T-helper 17 cell (primary cell): Measurements from ENCODE around the gene MAP3K5. TPM values are rescaled to one million over a fixed set of nuclear protein-coding genes. Genes with fewer than 3 reads are reported as not detected.

Experiments
- ATAC-seq: fragments of 150-1000 bp; cut with Tn5 transposase; 2 replicates; pipeline ENCODE4 v1.10.0; 2021; ENCODE audit warnings: mild to moderate bottlenecking, moderate library complexity
- DNase-seq, 3 donors: peaks; one replicate each; pipeline versions ENCODE4 v3.0.0 to v3.0.0-alpha.2; 2020 to 2021
- H3K9me3 ChIP-seq: one replicate; pipeline ENCODE4 v1.7.0; 2013; ENCODE audit warnings: low read length, mild to moderate bottlenecking; ENCODE audit not compliant: control insufficient read depth, poor library complexity, severe bottlenecking
- H3K27ac Mint-ChIP-seq: one replicate; pipeline ENCODE4 v1.8.0; 2022; ENCODE audit warnings: mild to moderate bottlenecking, moderate library complexity, mixed read lengths
- H3K27me3 Mint-ChIP-seq: one replicate; pipeline ENCODE4 v1.8.0; 2022; ENCODE audit warnings: mixed read lengths
- H3K36me3 Mint-ChIP-seq: one replicate; pipeline ENCODE4 v1.8.0; 2022; ENCODE audit warnings: low read depth, mixed read lengths
- H3K4me1 Mint-ChIP-seq: one replicate; pipeline ENCODE4 v1.8.0; 2022; ENCODE audit warnings: mild to moderate bottlenecking, mixed read lengths
- H3K4me3 Mint-ChIP-seq: one replicate; pipeline ENCODE4 v1.8.0; 2022; ENCODE audit warnings: mild to moderate bottlenecking, moderate library complexity, mixed read lengths
- total RNA-seq, 4 donors: library from RNA in 2 of 4; stranded (reverse) in 2 of 4; gene quantifications; one replicate each; pipeline ENCODE4 v1.2.3 and lab custom pipeline; 2022 to 2026

The MAP3K5 gene
- total RNA-seq, 2 donors from 2014 or later: 35.6 to 40.3 TPM

DNA sequence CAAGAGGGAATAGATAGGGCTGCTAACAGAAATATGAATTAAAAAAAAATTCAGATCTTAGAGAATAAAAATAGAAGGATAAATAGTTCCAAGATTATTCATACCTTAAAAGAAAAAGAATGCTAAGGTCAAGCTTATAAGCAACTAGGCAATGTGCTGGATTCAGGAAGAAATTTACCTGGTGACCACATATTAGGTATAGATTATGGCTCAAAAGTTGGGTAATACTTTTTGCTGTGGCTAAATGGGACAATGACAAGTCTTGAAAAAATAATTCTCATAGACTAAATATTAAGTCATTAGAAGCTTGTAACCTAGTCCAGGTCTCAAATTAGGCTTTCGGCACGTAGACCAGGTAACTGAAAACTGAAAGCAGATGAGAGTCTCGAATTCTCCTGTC is 17.2 kb downstream of the MAP3K5 start:
- H3K27ac Mint-ChIP-seq: peak overlapping the region; percentile 1

DNA sequence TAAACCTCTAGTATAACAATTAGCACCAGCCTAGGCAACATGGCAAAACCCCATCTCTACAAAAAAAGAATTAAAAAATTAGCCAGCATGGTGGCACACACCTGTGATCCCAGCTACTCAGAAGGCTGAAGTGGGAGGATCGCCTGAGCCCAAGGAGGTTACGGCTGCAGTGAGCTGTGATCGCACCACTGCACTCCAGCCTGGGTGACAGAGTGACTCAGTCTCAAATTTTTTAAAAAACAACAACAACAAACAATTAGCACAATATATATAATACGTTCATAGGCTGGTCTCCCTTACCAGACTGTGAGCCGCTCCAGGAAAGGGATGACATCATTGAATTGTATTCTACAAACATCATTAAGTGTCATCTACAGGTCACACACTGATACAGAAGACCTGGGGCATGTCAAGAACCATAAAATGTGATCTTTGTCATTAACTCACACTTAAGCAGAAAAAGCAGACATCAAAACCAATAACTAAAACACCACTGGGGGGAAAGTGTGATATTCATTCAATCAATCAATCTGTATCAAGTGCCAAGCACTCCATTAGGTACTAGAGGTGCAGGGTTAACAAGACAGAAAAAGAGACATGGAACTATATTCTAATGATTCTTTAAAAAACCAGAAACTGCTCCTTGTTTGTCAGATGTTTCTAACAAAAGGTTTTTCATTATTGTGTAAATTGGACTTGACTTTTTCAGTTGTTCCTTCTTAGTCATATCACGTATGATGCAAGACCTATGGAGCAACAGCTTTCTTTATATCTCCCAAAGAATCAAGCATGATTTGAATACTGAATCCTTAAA is 17.8 kb downstream of the MAP3K5 start:
- no peak for DNase-seq
- Mint-ChIP-seq H3K4me3 (peak overlapping the region; percentile 49), H3K27me3 (no peaks in the 10 kb centered on the region), H3K4me1 (peaks cover 37% of the 10 kb centered on the region), H3K27ac (peak overlapping the region; percentile 1), H3K36me3 (no peaks in the 10 kb centered on the region)
- no peaks in the 10 kb centered on the region for H3K9me3 ChIP-seq
- no peak for ATAC-seq

More for the DNA sequence above, 17.2 kb downstream of the MAP3K5 start:
- ATAC-seq (no peak), DNase-seq (no peak)
- Mint-ChIP-seq H3K4me3 (peak overlapping the region; percentile 49), H3K4me1 (peaks cover 40% of the 10 kb centered on the region), H3K27me3 (no peaks in the 10 kb centered on the region), H3K36me3 (no peaks in the 10 kb centered on the region)
- no peaks in the 10 kb centered on the region for H3K9me3 ChIP-seq

DNA sequence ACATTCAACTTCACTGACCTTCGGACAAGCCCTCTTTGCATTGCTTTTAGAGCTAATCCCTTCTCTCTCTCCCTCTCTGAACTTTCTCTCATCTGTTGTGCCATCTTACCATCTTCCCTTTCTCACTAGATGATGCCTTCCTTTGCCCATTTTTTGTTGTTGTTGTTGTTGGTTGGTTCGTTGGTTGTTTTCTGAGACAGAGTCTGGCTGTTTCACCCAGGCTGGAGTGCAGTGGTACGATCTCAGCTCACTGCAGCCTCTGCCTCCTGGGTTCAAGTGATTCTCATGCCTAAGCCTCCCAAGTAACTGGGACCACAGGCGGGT is 18.8 kb downstream of the MAP3K5 start:
- no peaks in the 10 kb centered on the region for H3K9me3 ChIP-seq
- Mint-ChIP-seq H3K36me3 (no peaks in the 10 kb centered on the region), H3K4me3 (peak overlapping the region; percentile 13), H3K27ac (peak overlapping the region; percentile 88), H3K27me3 (no peaks in the 10 kb centered on the region), H3K4me1 (peaks cover 42% of the 10 kb centered on the region)
- DNase-seq (no peak), ATAC-seq (no peak)

DNA sequence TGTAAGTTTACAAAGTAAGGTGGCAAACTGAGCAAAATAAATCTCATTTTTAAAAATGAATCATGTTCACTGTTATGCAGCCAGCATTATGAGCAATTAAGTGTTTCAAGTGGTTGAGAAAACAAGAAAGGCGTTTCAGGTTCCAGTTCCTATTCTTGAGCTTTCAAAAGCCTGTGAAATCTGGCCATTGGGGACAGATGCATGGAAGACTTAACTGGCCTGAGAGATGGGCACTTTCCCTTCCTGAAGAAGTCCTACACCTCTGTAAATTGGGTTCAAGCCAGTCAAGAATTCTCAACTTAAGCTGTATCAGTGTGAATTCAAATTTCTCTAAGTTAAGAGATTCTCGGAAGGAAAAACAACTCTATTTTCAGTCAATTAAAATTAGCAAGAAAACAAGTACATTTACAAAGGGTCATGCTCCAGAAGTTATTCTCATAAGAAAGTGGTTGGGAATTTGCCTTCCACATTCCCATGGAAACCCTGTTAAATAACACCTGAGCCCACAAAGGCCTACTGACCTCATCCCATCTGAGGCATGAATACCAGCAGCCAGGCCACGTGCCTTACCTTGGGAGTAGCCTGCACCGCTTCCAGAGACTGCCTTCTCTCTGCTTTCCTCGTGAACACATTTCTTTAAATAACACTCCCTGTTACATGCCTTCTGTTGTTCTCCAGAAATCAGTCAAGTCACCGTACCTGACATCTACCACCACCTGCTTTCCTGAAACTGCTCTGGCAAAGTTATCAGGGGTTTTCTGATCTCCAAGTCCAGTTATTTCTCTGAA is 19.4 kb downstream of the MAP3K5 start:
- DNase-seq: no peak
- peak overlapping the region; percentile 13 for H3K4me3 Mint-ChIP-seq
- peak overlapping the region; percentile 88 for H3K27ac Mint-ChIP-seq
- H3K9me3 ChIP-seq: no peaks in the 10 kb centered on the region
- peaks cover 46% of the 10 kb centered on the region for H3K4me1 Mint-ChIP-seq
- no peaks in the 10 kb centered on the region for H3K27me3 Mint-ChIP-seq
- H3K36me3 Mint-ChIP-seq: no peaks in the 10 kb centered on the region
- no peak for ATAC-seq

DNA sequence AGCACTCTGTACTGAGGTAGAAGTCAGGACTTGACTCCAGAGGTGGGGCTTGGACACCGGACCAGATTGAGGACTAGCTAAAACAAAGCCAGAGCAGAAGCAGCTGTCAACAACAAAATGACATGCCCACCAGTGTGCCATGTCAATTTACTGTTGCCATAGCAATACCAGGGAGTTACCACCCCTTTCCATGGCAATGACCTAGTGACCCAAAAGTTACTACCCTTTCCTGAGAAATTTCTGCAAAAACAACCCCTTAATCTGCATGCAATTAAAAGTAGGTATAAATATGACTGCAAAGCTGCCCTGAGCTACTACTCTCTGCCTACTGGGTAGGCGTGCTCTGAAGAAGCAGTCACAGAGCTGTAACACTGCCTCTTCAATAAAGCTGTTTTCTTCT is 21.0 kb downstream of the MAP3K5 start:
- H3K4me1 Mint-ChIP-seq: peaks cover 54% of the 10 kb centered on the region
- DNase-seq: no peak
- ATAC-seq: peak; percentile 81

DNA sequence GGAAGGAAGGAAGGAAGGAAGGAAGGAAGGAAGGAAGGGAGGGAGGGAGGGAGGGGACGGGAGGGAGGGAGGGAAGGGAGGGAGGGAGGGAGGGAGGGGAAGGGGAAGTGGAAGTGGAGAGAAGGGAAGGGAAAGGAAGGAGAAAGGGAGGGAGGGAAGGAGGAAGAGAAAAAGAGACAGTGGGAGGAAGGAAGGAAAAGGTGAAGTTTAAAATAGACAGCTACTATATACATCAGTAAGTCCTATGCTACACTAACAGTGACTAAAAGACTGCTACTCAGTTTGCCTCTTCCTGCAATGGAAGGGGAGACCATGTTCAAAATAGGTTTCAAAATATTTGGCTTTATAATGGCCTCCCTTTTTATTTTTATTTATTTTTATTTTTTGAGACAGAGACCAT is 22.5 kb downstream of the MAP3K5 start:
- H3K27me3 Mint-ChIP-seq: no peaks in the 10 kb centered on the region
- no peaks in the 10 kb centered on the region for H3K36me3 Mint-ChIP-seq
- H3K27ac Mint-ChIP-seq: peak overlapping the region; percentile 69
- ATAC-seq (no peak), DNase-seq (no peak)
- no peak overlapping the region for H3K4me3 Mint-ChIP-seq
- no peaks in the 10 kb centered on the region for H3K9me3 ChIP-seq
- H3K4me1 Mint-ChIP-seq: peaks cover 53% of the 10 kb centered on the region

More for the DNA sequence above, 21.0 kb downstream of the MAP3K5 start:
- Mint-ChIP-seq H3K4me3 (peak overlapping the region; percentile 45), H3K27me3 (no peaks in the 10 kb centered on the region), H3K27ac (peak overlapping the region; percentile 88), H3K36me3 (no peaks in the 10 kb centered on the region)
- H3K9me3 ChIP-seq: no peaks in the 10 kb centered on the region

DNA sequence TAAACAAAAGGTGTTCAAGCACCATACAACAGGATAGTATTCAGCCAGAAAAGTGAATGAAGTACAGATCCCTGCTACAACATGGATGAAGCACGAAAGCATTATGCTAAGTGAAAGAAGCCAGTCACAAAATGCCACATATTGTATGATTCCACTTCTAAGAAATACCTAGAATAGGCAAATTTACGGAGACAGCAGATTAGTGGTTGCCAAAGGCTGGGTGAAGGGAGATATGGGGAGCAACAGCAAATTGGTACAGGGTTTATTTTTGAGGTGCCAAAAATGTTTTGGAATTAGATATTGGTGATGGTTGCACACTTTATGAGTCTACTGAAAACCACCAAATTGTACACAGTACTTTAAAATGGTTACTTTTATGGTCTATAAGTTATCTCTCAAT is 23.2 kb downstream of the MAP3K5 start:
- ATAC-seq (no peak), DNase-seq (no peak)
- Mint-ChIP-seq H3K36me3 (no peaks in the 10 kb centered on the region), H3K27me3 (no peaks in the 10 kb centered on the region), H3K4me1 (peaks cover 53% of the 10 kb centered on the region), H3K4me3 (no peak overlapping the region), H3K27ac (peak overlapping the region; percentile 69)
- H3K9me3 ChIP-seq: no peaks in the 10 kb centered on the region

DNA sequence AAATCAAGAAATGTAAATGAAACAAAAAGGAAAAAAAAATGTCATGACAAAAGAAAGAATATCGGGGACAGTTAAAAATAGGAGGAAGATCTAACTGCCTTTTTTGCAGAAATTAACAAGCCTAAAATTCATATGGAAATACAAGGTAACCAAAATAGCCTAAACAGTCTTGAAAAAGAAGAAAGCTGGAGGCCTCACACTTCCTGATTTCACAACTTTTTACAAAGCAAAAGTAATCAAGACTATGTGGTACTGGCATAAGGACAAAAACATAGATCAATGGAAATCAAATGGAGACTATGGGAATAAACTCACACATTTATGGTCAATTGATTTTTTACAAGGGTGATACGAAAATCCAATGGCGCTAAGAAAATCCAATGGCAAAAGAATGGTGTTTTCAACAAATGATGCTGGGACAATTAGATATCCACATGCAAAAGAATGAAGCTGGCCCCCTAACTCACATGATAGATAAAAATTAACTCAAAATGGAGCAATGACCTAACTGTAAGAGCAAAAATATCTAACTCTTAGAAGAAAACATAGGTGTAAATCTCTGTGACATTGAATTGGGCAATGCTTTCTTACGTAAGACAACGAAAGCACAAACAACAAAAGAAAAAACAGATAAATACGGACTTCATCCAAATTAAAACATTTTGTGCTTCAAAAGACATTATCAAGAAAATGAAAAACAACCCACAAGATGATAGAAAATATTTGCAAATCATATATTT is 24.5 kb downstream of the MAP3K5 start:
- H3K9me3 ChIP-seq: no peaks in the 10 kb centered on the region
- H3K27ac Mint-ChIP-seq: peak overlapping the region; percentile 90
- ATAC-seq: no peak
- peak overlapping the region; percentile 43 for H3K4me3 Mint-ChIP-seq
- H3K27me3 Mint-ChIP-seq: no peaks in the 10 kb centered on the region
- DNase-seq: no peak
- H3K36me3 Mint-ChIP-seq: no peaks in the 10 kb centered on the region
- H3K4me1 Mint-ChIP-seq: peaks cover 56% of the 10 kb centered on the region

DNA sequence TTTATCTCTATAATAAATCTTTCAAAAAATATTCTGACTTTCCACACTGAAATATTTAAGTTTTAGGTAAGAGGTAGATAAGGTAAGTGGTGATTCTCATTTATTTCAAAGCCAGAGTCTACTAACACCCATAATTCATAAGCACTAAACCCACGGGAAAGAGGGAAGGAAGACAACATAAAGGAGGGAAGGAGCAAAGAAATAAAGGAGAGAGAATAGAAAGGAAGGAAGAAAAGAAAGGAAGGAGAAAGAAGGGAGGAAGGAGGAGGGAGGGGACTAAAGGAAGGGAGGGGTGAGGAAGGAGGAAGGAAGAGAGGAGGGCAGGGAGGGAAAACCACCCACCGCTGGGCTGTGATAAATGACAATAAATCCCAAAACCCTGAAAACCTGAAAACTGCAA is 25.2 kb downstream of the MAP3K5 start:
- H3K27ac Mint-ChIP-seq: peak overlapping the region; percentile 90

DNA sequence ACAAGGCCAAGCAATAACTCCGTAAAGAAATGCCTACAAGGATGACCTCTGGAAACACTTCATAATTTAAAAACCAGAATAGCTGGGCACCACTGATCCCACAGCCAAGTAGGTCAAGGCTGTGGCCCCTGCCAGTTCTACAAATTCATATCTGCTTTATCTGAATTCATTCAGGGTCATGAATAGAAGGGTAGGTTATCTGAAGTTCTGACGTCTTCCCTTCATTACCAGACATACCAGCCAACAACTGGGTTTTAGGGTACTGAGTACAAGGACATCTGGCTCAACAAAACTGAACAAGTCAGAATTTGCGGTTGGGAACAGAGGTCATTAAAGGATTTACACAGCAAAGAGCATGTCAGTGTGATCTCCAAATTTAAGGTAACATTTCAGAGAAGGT is 26.0 kb downstream of the MAP3K5 start:
- H3K27ac Mint-ChIP-seq: peak overlapping the region; percentile 98
- H3K9me3 ChIP-seq: no peaks in the 10 kb centered on the region
- no peaks in the 10 kb centered on the region for H3K36me3 Mint-ChIP-seq
- peaks cover 64% of the 10 kb centered on the region for H3K4me1 Mint-ChIP-seq
- ATAC-seq (no peak), DNase-seq (no peak)
- no peak overlapping the region for H3K4me3 Mint-ChIP-seq
- no peaks in the 10 kb centered on the region for H3K27me3 Mint-ChIP-seq

More for the DNA sequence above, 25.2 kb downstream of the MAP3K5 start:
- Mint-ChIP-seq H3K4me3 (peak overlapping the region; percentile 43), H3K27me3 (no peaks in the 10 kb centered on the region), H3K36me3 (no peaks in the 10 kb centered on the region), H3K4me1 (peaks cover 60% of the 10 kb centered on the region)
- DNase-seq (no peak), ATAC-seq (no peak)
- H3K9me3 ChIP-seq: no peaks in the 10 kb centered on the region

DNA sequence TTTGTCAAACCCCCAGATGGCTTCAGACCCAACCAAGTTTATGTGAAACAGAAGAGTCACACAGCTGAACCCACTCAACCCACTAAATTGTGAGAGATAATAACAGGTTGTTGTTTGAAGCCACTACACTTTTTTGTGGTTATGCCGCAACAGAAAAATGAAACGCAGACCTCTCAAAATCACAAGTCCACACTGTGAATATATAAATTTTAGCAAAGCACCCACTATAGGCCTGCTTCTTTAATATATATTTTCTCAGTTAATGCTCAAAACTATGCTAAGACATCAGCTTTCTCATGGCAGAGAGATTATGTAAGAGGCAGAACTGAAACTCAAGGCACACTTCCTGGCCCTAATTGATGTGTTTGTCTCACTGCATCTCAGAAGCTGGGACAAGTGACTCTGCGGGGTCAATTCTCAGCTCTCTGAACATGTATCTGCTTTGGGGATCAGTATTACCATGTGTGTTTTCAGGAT is 27.7 kb downstream of the MAP3K5 start:
- H3K4me3 Mint-ChIP-seq: peak overlapping the region; percentile 92

DNA sequence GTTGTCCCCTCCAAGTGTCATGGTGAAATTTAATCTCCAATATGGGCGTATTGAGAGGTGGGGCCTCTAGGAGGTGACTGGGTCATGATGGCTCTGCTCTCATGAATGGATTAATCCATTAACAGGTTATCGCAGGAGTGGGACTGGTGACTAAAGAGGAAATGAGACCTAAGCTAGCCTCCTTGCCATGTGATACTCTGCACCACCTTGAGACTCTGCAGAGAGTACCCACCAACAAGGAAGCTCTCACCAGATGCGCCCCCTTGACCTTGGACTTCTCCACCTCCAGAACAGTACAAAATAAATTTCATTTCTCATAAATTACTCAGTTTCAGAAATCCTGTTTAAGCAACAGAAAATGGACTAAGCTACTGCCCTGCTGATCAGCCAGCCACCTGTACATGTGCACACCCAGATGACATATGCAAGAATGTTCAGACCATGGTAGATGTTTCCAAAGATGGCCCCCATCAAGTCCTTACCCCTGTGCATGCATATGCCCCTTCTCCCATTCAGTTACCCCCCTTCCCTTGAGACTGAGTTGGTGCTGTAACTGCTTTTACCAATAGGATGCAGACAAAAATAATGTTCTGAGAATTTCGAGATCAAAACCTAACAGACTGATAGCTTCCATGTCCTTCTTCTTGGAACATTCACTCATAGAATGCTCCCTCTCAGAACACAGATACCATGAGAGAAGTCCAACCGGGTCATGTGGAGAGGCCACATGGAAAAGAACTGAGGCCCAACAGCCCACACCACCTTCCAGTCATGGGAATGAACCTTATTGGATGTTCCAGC is 28.4 kb downstream of the MAP3K5 start:
- ATAC-seq (no peak), DNase-seq (no peak)
- Mint-ChIP-seq H3K4me3 (peak overlapping the region; percentile 92), H3K27me3 (no peaks in the 10 kb centered on the region), H3K27ac (peak overlapping the region; percentile 98), H3K4me1 (peaks cover 65% of the 10 kb centered on the region), H3K36me3 (no peaks in the 10 kb centered on the region)
- H3K9me3 ChIP-seq: no peaks in the 10 kb centered on the region

More for the DNA sequence above, 27.7 kb downstream of the MAP3K5 start:
- Mint-ChIP-seq H3K27ac (peak overlapping the region; percentile 98), H3K36me3 (no peaks in the 10 kb centered on the region), H3K4me1 (peaks cover 68% of the 10 kb centered on the region), H3K27me3 (no peaks in the 10 kb centered on the region)
- no peak for DNase-seq
- no peaks in the 10 kb centered on the region for H3K9me3 ChIP-seq
- peak; percentile 64 for ATAC-seq
